KOPT-K1 (cell line): Measurements from ENCODE around the gene MLYCD.
"Not testable (repeated sequence)": the region's sequence is repeated elsewhere in the genome, so short reads cannot be mapped to it uniquely, and the experiment has no call there.

Experiments
- H3K27ac ChIP-seq: fragments of 200-600 bp; sonication (generic); 2 replicates; pipeline ENCODE4 v1.5.1; 2016; ENCODE audit warnings: antibody characterized with exemption, mild to moderate bottlenecking, low read depth, low read length; ENCODE audit not compliant: poor library complexity, severe bottlenecking
- H3K36me3 ChIP-seq: fragments of 200-600 bp; sonication (generic); 2 replicates; pipeline ENCODE4 v1.5.1; 2017; ENCODE audit warnings: antibody characterized with exemption, mild to moderate bottlenecking, low read length, moderate library complexity; ENCODE audit not compliant: insufficient read depth
- H3K9me3 ChIP-seq: fragments of 200-600 bp; sonication (generic); 2 replicates; pipeline ENCODE4 v1.5.1; 2017; ENCODE audit warnings: antibody characterized with exemption, low read length, mild to moderate bottlenecking; ENCODE audit not compliant: insufficient read depth, poor library complexity, severe bottlenecking

Gene MLYCD

GRCh38 chr16:83939266-83939855 lies 40.4 kb downstream of the MLYCD start:
- H3K27ac ChIP-seq: no peak overlapping the region

GRCh38 chr16:83940119-83940518 lies 41.2 kb downstream of the MLYCD start:
- no peaks in the 10 kb centered on the region for H3K36me3 ChIP-seq

More at GRCh38 chr16:83939266-83939855, 40.4 kb downstream of the MLYCD start:
- Histone ChIP-seq H3K9me3 (no peaks in the 10 kb centered on the region), H3K36me3 (no peaks in the 10 kb centered on the region)

DNA sequence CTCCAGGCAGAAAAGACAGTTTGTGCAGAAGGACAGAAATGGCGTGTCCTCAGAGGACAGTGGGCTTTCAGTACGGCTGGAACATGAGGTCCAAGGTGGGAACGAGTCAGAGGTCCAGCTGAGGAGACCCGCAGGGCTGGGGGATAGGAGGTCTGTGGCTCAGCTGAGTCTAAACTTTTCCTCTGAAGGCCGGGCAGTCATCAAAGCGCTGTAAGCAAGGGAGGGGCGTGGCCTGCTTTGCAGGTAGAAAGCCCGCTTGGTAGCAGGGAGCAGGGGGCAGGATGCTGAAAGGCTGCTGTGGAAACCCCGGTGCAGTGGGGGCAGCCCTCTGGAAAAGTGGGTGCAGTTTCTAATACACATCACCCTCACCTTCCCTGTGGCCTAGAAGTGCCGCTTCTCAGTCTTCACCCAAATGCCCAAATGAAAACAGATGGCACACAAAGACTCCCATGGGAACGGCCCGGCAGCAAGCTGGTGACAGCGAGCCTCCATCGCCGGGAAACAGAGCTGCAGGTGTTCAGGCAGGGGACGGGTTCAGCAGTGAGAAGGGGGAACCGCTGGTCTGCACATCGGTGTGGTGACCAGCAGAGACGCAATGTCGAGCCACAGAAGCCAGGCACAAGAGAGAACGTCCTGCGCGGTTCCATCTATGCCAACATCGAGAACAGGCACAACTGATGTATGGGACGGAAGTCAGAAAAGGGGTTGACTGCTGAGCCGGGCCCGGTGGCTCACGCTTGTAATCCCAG lies 41.9 kb downstream of the MLYCD start:
- H3K9me3 ChIP-seq: no peaks in the 10 kb centered on the region
- no peak overlapping the region for H3K27ac ChIP-seq

More at GRCh38 chr16:83940119-83940518, 41.2 kb downstream of the MLYCD start:
- Histone ChIP-seq H3K27ac (no peak overlapping the region), H3K9me3 (no peaks in the 10 kb centered on the region)

DNA sequence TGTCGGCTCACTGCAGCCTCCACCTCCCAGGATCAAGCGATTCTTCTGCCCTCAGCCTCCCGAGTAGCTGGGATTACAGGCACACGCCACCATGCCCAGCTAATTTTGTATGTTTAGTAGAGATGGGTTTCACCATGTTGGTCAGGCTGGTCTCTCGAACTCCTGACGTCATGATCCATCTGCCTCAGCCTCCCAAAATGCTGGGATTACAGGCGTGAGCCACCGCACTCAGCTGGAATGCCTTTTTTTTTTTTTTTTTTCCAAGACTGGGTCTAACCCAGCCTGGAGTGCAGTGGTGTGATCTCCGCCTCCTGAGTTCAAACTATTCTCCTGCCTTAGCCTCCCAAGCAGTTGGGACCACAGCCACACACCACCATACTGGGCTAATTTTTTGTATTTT lies 42.6 kb downstream of the MLYCD start:
- not testable (repeated sequence) for H3K9me3 ChIP-seq, H3K36me3 ChIP-seq, H3K27ac ChIP-seq

More for the DNA sequence above, 41.9 kb downstream of the MLYCD start:
- no peaks in the 10 kb centered on the region for H3K36me3 ChIP-seq

GRCh38 chr16:83942074-83942473 lies 43.2 kb downstream of the MLYCD start:
- Histone ChIP-seq H3K27ac (no peak overlapping the region), H3K36me3 (no peaks in the 10 kb centered on the region), H3K9me3 (no peaks in the 10 kb centered on the region)

- Histone ChIP-seq H3K27ac (no peak overlapping the region), H3K36me3 (no peaks in the 10 kb centered on the region), H3K9me3 (no peaks in the 10 kb centered on the region)
Measured at GRCh38 chr16:83942815-83943515, 44.0 kb downstream of the MLYCD start.

DNA sequence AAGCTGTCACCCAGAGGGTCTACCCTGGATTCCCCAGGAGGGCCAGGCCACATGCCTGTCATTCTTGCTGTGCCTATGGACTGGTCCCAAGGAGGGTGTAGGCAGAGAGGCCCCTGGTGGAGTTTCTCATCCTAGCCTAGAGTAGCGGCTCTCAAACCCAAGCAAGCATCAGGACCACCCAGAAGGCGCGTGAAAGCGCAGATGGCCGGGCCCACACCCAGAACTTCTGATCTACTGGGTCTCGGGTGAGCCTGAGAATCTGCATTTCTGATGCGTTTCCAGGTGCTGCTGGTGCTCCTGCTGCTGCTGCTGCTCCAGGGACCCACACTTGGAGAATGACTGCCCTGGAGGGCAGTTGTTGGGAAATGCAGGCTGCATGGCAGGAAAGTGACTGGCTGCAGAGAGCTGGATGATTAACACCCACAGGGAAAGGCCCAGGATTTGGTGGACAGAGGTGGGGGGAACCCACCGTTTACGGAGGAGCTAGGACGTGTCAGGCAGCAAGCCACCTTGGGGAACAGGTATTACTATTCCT lies 44.7 kb downstream of the MLYCD start:
- no peak overlapping the region for H3K27ac ChIP-seq
- H3K9me3 ChIP-seq: no peaks in the 10 kb centered on the region
- H3K36me3 ChIP-seq: no peaks in the 10 kb centered on the region

DNA sequence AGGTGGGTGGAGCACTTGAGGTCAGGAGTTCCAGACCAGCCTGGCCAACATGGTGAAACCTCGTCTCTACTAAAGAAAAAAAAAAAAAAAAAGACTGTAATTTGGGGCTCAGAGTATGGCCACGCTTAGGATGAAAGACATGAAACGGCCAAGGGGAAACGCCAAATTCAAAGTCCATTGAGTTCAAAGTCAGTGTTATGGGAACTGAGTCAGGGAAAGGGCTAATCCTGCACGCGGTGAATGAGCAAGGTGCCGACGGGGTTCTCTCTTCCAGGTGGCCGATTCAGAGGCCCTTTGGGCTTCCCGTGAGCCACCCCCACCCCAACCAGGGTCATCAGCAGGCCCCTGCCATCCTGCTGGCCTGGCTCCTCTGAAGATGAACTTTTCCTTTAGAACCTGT lies 46.7 kb downstream of the MLYCD start:
- Histone ChIP-seq H3K9me3 (no peaks in the 10 kb centered on the region), H3K36me3 (no peaks in the 10 kb centered on the region), H3K27ac (no peak overlapping the region)

GRCh38 chr16:83946154-83946780 lies 47.4 kb downstream of the MLYCD start:
- no peak overlapping the region for H3K27ac ChIP-seq

GRCh38 chr16:83946781-83947566 lies 48.1 kb downstream of the MLYCD start:
- H3K27ac ChIP-seq: no peak overlapping the region
- no peaks in the 10 kb centered on the region for H3K36me3 ChIP-seq
- H3K9me3 ChIP-seq: no peaks in the 10 kb centered on the region

More at GRCh38 chr16:83946154-83946780, 47.4 kb downstream of the MLYCD start:
- H3K9me3 ChIP-seq: no peaks in the 10 kb centered on the region
- H3K36me3 ChIP-seq: no peaks in the 10 kb centered on the region

GRCh38 chr16:83947642-83948234 lies 48.8 kb downstream of the MLYCD start:
- Histone ChIP-seq H3K27ac (no peak overlapping the region), H3K9me3 (no peaks in the 10 kb centered on the region), H3K36me3 (no peaks in the 10 kb centered on the region)

DNA sequence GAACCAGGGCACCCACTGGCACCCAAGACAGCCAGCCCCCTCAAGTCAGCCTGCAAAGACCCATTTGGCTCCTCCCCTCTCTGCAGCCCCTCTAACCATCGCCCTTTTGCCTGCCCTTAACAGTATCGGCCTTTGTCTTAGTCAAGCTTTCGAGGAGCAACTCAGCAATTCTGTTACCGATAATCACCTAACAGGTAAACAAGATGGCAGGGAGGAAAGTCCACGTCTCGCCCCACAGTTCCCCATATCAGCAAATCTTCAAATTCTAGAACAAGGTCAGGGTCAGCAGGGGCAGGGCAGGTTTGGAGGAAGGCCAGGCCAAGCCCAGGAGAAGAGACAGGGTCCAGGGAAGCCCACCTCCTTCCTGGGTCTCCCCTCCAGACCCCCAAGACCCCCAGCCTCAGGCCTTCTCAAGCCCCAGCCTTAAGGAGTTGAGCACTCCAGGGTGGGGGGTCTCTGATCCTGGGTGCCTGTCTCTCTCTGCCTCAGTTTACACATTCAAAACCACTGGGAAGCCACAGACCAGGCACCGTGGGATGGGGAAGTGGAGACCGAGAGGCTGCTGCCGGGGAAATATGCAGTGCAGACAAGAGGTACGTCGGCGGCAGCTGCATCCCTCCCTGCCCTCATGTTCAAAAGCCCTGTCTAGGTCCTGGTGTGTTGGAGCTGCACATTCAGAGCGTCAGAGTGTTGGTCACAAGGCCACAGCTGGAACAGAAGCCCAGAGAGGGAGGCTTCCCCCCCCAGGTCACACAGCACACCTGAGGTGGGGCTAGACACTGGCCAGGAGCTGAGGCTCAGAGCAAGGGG lies 50.2 kb downstream of the MLYCD start:
- no peak overlapping the region for H3K27ac ChIP-seq
- H3K36me3 ChIP-seq: no peaks in the 10 kb centered on the region
- H3K9me3 ChIP-seq: no peaks in the 10 kb centered on the region

DNA sequence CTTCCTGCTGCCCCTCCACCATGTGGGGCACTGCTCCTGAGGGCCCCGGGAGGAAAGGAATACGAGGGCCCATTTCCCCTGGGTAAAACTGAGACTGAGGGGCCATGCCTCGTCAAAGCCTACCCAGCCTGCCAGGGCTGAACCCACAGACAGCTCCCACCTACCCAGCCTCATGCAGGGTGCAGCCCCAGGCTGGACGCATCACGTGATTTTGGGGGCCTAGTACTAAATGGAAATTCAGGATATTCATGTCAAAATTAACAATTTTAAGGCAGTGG lies 50.7 kb downstream of the MLYCD start:
- Histone ChIP-seq H3K27ac (no peak overlapping the region), H3K9me3 (no peaks in the 10 kb centered on the region)

More for the DNA sequence above, 50.7 kb downstream of the MLYCD start:
- H3K36me3 ChIP-seq: no peaks in the 10 kb centered on the region
